DMS 273 treated with DMSO at 0.1 percent for 48 hours (cell line): Measurements from ENCODE around the gene ACYP2.
"Not testable (repeated sequence)": the region's sequence is repeated elsewhere in the genome, so short reads cannot be mapped to it uniquely, and the experiment has no call there.

Experiments used
- DNase-seq: peaks from one replicate; lab custom pipeline; 2025; lab: John Stamatoyannopoulos, UW

ACYP2 gene

DNA sequence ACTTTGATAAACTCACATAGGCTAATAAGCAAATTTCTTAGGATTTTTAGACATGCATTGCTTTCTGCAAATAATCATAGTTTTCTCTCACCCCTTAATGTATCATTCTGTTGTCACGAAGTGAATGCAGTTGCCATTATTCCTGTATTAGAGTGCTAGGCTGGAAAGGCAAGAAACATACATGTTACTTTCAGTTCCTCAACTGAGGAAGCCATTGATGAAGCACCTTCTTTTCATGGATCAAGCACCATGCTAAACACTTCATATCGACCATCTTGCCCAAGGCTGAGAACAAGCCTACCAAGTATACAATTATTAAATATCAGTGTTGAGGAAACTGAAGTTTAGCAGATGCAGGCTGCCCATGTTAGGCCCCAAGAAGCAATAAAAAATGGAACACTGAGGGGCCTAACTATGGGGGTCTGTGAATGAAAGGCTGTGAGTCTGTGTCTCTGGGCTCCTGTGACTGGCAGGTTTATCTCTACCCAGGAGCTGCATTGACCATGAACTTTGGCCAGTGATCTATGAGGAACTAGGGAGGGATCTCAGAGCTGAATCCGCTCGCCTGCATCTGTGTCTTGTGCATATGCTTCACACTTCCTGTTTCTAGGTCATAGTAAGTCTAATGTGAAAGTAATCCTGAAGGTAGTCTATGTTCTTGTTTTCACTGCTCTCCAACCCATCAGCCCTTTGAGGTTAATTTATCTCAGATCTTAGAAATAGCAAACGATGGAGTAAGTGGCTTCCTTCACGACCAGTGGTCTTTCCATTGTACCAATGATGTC lies 156.6 kb downstream of the ACYP2 start:
- DNase-seq, result no peak

DNA sequence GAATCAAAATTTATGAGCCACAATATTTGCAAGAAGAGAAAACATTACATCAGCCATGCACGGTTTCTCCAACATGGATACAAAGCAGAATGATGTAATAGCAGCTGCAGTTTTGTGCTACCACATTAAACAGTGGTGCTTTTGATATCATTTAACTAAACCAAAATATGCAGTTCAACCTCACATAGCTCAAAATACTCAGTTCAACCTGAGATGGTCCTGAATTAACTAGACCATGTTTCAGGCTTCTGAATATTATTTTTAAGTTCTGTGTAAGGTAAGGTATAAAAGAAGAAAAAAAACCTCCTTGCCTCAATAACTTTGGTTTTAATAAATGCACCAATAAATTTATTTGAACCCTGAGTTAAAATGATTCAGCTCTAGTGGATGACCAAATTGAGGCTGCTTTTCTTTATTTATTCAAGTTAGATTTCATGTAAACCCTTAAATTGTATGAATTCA lies 159.4 kb downstream of the ACYP2 start:
- no peak for DNase-seq

- no peak for DNase-seq
Observed at GRCh38 chr2:54275541-54275940, 160.1 kb downstream of the ACYP2 start.

GRCh38 chr2:54279385-54279784 lies 164.0 kb downstream of the ACYP2 start:
- no peak for DNase-seq

DNA sequence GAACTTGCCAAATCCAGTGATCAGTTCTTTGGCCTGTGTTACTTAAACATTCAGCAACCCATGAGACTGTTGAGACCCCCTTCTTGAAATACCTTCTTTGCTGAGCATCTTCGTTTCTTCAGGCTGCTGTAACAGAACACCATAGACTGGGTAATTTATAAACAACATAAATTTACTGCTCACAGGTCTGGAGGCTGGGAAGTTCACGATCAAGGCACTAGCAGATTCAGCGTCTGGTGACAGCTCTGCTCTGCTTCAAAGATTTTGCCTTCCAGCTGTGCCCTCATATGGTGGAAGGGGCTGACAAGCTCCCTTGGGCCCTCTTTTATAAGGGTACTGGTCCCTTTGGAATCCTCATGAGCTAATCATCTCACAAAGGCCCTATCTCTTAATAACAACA lies 169.4 kb downstream of the ACYP2 start:
- no peak for DNase-seq

- no peak for DNase-seq
Observed at GRCh38 chr2:54285451-54285850, 170.0 kb downstream of the ACYP2 start.

GRCh38 chr2:54287532-54287931 lies 172.1 kb downstream of the ACYP2 start:
- no peak for DNase-seq

DNA sequence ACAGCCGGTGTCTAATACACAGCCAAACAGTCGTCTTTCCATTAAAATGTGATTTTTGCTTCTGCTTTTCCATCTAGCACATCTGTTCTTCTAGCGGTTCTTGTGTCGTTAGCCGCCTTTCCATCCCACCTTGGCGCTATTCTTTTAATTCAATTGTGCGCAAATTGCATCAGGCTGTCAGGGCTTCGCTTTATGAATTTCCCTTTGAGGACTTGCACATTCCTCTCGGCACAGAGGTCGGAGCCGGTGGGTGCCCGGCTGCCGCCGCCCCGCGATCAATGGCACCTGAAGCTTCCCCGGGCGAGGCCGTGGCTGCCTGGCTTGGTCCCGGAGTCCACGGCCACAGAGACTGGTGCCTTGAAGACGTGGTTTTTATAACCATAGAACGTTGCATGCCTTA lies 174.5 kb downstream of the ACYP2 start:
- no peak for DNase-seq

DNA sequence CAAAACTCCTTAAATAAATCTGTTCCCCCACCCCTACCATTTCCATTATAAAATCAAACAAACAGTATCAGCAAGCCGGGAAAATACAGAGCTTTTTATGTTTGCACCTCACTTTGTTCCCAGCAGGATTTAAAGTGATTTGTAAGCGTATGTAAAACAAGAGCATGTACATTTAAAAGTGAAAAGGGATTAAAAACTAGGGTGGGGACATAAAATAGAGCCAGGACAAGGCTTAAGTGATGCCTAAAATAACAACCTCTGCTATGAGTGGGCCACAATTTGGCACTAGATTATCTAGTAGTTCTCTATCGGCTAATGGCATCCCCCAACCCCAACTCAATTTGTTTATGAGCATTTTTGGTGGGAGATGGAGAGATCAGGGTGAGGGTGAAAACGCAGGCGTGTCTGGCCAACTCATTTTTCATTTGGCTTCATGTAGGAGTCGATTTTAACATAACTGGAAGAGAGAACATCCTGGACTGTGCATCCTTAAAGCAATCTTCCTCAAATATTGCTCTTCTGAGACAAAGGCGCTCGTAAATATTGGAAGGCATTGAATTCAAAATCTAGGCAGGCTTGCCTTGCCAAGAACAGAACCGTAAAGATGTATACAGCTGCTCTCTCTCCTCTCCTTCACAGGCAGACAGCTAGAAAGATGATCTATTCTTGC lies 175.1 kb downstream of the ACYP2 start:
- DNase-seq, result no peak

- not testable (repeated sequence) for DNase-seq
Observed at GRCh38 chr2:54294665-54295064, 179.2 kb downstream of the ACYP2 start.

GRCh38 chr2:54295911-54296310 lies 180.5 kb downstream of the ACYP2 start:
- DNase-seq, result peak; percentile 64

- no peak for DNase-seq
Observed at GRCh38 chr2:54298514-54298913, 183.1 kb downstream of the ACYP2 start.

DNA sequence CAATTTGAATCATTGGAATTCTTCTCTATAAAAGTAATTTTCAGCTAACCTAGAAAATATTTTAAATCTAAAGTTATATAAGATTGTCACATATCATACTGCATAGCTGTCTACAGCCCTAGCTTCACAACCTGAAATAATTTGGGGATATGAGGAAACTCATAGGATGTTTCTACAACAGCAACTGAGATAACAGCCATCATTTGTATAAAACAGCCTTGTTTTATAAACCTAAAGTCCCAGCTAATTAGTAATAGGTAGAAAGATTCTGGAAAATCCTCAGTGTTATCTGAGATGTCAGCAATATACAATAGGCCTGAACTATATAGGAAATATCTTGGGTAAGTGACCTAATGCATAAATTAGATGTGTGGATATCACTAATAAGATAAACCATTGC lies 188.2 kb downstream of the ACYP2 start:
- no peak for DNase-seq

- DNase-seq, result no peak
Observed at GRCh38 chr2:54306556-54306955, 191.1 kb downstream of the ACYP2 start.

DNA sequence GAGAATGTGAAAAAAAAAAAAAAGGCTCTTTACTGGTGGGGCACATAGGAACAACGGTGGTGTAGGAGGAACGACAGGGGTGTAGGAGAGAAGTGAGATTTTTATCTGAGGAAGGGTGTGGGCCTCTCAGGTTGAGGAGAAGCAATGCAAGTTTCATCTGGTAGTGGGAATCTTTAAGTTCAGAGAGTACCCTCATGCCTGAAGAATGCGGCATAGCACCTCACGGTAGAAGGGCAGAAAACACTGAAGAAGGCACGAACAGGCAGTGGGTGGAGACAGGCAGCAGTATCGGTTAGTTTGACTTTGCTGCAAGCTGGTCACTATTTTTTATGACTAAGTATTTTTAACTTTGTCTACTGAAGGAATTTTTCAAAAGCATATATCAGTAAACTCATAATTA lies 192.8 kb downstream of the ACYP2 start:
- no peak for DNase-seq

DNA sequence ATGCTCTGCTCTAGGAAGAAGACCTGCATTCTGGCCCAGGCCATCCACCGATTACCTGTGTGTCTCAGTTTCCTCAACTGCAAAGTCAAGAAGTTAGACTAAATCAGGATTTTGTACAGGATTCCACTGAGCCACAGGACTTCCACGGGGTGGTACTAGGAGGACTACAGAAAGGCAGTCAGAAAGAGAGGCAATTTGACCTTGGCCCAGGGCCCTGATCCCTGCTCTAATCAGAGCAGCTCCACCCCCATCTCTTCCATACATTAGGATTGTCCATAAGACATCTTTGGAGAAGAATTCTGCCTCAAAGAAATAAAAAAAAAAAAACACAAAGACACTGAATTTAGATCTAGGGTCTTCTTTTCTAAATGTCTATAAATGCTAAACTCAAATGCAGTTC lies 193.4 kb downstream of the ACYP2 start:
- DNase-seq, result no peak

DNA sequence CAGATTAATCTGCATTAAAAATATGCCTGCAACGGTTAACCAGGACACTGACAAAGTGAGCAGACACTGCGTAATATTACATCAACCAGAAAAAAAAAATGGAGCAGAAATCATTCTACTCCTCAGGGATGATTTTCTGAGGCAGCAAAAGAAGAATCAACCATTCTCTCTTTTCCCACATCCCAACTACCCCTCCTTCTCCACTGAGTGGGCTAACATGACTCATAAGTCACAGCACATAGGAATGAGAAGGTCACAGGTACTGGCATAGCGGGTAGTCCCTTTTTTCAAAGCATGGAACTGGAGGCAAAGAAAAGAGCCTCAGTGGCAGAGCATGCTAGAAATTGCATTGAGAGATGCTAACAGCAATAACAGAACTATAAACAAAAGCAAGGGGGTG lies 194.9 kb downstream of the ACYP2 start:
- DNase-seq, result no peak

DNA sequence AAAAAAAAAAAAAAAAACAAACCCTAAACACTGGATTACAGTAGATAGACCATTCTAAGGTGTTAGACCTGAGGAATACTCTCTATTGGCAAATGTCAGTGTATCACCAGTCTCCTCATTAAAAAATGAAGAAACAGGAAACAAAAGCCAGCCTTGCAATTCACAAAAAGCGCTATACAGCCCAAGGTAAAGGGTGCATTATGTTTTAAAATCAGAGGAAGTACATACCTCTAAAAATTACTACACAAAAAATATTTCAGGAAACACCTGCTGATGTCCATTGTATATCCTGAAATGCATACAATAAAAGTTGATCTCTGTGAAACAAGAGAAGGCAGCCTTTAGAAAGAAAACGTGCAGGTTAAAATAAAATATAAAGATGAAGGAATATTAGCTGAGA lies 195.5 kb downstream of the ACYP2 start:
- DNase-seq, result no peak

- no peak for DNase-seq
Observed at GRCh38 chr2:54313147-54313546, 197.7 kb downstream of the ACYP2 start.

DNA sequence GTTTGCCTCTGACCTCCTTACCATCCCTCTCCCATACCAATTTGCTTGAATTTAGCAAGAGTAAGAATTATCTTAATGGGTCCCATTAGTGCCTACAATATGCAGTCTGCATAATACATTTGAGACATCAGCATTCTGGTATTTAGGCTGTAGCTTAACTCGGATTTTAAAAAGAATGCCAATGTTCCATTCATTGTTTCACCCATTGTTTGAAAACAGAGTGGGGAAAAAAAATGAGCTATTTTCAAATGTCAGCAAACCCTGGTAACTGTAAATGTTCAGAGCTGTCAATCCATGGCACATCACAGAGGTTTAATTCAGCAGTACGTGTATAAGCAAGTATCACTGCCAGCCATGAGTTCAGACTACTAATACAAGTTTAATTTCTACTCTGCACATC lies 202.6 kb downstream of the ACYP2 start:
- no peak for DNase-seq

DNA sequence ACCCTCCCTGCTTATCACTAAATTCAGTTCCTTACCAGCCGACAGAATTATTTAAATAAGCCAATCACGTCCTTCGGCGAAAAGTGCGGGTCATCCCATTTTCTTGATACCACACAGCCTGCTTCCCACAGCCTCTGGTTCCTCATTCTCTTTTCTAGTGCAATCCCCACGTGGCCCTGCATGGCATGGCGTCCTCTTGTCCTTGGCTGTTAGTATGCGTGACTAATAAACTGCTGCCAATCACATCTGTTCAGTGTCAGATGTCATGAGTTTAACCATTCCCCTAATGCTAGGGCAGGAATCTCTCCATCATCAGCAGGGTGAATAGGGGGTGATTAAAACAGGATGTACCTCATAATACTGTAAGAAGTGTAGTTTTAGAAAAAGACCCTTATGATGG lies 203.4 kb downstream of the ACYP2 start:
- no peak for DNase-seq

GRCh38 chr2:54321047-54321446 lies 205.6 kb downstream of the ACYP2 start:
- no peak for DNase-seq

DNA sequence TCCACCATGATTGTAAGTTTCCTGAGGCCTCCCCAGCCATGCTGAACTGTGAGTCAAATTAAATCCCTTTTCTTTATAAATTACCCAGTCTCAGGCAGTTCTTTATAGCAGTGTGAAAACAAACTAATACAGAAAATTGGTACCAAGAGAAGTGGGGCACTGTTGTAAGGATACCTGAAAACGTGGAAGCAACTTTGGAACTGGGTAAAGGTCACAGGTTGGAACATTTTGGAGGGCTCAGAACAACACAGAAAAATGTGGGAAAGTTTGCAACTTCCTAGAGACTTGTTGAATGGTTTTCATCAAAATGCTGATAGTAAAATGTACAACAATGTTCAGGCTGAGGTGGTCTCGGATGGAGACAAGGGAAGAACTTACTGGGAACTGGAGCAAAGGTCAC lies 209.1 kb downstream of the ACYP2 start:
- DNase-seq, result not testable (repeated sequence)

GRCh38 chr2:54325148-54325547 lies 209.7 kb downstream of the ACYP2 start:
- no peak for DNase-seq
